GM21390 (cell line): Measurements from ENCODE around the gene BCL11B.

Source experiments
- ATAC-seq: cut with Tn5 transposase; IDR thresholded peaks from one replicate; pipeline ENCODE4 v1.9.1; 2021; ENCODE audit not compliant: unreplicated experiment

BCL11B gene

DNA sequence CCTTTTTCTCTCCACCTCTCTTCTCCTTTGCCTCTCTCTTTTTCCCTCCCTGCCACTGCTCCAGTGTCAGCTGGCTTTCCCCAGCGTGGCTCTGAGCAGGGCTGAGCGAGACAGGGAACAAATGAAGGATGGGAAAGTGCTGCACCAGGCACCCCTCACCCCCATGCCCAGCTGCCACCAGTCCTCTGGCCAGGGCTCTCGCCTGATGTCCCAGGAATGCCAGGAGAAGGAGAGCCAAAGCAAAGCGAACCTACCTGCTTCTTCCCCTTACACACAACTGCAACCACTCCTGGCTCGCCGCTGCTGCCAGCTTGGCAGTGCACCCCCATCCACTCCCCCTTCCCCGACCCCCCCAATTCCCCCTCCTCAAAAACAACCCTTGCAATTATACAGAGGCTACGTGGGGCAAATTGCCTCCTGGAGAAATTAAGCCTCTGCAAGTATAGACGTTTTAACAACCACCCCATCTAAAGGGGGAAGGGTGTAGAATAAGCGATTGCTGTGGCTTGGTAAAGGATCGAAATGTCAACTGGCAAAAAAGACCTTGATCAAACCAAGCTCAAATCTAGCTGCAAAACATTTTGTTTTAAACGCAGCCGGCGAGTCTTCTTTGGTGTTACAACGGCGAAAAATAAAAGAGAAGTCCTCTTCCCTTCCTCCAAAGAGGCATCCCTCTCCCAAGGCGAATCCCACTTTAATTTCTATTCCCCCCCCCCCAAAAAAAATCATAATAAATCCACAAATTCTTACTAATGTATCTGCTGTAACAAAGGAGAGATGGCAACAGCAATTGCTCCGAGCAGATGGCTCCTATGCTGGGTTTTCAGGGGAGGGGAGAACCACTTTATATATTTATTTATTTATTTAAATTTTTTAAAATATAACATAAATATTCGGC is 2.9 kb downstream of the BCL11B start:
- ATAC-seq: no peak

DNA sequence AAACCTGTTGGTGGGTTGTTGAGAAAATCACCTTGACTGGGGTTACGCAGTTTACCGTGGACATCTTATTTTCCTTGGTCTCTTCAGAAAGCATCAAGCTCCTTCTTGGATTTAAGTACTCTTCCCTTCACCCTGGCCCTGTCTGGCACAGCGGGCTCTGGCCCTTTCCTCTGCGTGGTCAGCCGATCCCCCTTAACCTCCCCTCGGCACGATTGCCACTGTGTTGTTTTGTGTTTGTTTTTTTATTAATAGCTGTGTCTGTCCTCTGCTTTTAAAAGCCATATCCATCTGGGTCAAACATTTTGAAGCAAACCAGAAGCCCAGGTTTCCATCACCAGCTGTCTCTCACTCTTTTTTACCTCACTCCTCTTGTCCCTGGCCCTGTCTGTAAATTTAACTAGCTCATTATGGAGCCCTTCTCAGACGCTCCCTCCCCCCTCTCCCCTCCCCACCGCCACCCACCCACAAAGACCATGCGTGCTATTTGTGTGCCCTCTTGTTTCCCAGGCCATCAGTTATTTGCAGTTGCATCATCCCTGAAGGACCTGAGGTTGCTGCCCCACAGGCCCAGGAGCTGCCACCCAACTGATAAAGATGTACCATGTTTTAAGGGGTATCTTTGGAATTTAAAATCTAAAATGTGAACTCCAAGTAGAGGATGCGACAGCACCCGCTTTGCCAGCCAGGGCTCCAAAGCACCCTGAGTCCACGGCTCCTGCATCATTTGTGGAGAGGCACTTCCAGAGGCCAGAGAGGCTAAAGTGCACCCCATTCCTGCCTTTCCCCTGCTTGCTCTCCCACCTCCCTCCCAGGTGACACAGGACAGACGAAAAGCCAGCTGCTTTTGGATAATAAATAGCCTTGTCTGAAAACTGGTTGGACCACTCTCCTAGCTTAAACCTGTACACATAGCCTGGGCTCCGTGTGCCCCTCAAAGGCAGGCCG is 3.9 kb downstream of the BCL11B start:
- no peak for ATAC-seq

DNA sequence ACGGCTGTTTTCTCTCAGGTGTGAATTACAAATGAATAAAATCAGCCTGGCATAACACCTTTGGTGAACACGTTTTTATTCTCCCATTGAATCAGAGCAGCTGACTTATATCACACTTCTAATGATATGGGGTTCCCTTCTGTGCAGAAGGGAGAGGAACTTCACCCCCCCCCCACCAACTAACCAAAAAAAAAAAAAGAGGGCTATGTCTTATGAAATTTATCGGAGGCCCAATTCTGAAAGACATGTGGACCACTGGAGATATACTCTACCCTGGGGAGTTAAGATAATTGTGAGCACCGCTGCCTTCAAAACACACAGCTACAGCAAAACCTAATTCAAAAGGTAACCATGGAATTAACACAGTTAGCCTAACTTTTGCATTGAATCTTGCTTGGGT is 4.6 kb downstream of the BCL11B start:
- no peak for ATAC-seq

DNA sequence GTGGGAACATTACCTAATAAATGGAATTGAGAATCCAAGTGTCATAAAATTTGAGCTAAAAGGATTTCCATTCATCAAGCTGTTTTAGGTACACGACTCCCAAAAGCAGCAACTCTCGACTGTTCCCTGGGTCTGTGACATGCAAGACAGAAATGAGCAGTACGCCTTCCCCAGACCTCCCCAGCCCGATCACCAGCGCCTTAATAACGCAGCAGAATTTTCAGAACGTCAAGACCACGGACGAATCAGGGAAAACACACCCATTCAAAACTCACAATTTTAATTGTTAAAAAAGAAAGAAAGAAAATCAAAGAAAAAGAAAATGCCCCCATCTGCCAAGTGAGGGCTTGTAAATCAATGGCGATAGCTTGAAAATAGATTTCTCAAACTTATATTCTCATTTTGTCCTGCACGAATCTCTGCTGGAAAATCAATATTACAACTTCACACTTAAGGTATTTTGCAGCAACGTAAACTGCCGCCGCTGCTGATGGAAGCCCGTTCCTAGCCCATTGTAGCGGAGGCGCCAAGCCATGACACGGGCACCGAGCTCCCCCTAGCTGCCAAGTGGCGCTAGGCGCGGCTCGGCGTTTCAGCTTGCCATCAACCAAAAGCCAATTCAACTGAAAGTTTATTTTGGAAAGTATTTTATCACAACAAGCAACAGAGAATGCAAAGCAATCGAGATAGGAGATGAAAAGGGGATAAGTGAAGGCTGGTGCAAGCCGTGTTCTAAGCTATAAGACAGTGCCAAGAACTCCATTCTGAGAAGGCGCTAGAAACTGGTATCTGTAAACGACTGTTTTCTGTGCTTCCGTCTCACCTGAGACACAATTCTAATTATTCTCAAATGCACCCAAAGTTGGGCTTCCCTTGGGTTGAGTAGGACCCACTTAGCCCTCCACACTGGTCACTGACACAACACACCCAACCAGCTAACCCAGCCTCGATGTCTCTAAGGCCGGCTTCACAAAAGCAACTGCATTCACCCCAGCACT is 5.5 kb downstream of the BCL11B start:
- no peak for ATAC-seq

DNA sequence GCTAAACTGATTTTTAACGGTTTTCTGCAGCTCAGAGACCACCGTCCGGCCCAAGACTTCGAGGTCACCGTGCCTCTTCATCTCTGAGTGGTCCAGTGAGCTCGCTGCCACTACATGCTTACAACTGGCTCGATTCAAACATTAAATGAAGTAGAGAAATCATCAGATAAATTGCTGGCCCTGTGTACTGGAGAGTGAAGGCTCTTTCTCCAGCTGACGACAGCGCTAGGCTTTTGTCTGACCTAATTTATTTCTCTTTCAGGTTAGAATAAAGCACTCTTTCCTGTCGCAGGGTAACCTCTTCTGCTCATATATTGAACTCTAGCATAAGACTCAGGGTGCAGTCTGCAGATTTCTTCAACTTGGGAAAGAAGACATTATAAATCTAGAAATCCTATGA is 6.4 kb downstream of the BCL11B start:
- ATAC-seq: no peak

DNA sequence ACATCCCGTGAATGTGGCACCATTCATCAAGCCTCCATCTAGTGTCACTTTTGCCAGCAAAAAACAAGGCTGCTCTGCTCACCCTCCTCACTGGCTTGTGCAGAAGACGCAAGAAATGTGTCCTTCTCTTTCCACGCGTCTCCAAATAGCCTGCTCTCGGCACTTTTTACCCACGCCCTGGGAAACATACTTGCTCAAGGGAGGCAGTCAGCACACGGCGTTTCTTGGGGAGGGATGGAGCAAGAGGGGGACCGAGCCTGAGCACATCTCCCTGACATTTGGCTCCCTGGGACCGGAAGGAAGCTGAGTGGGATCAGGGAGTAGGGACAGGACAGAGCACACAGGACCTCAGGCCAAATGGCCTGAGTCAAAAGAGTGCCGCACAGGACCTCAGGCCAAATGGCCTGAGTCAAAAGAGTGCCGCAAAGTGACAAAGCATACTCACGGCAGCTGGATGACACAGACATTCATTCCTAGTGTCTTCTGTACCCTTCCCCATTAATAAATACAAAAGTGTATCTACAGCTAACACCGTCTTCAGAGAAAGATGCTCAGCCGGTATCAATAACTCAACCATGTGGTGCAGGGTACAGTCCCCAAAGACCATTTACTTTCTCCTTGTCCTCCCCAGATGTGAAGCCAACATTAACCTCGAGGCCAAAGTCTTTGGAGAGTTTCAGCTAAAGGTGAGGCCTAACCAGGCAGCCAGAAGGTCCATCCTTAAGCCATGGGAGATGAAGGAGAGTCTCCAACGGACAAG is 7.1 kb downstream of the BCL11B start:
- no peak for ATAC-seq

DNA sequence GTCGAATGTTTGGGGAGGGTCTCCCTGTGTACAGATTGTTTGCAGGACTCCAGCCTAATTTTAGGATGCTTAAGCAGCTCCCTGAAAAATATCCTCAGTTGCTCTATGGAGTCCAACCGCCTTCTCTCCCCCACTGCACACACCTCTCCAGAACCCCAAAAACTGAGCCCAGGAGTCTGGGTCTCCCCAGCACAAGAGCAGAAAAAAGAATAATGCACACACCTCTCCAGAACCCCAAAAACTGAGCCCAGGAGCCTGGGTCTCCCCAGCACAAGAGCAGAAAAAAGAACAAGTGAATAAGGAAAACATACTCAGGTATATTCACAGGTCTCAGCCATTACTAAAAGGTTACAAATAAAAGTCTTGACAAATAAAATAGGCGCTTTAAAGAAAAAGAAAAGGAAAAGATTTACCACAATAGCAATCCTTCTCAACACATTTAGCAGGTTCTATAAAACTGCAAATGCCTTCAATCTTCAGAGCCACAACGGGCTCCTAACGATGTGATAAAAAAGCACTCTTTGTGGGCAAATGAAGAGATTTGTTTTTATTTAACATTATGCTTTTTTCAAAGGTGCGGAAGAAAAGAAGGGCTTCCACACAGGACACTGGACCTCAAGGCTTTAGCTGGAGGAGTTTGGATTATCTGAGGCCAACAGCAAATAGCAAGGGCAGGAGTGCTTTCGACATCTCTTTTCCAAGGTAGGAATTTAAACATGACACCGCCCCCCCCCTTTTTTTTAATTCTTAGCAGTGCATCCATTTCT is 8.2 kb downstream of the BCL11B start:
- no peak for ATAC-seq

DNA sequence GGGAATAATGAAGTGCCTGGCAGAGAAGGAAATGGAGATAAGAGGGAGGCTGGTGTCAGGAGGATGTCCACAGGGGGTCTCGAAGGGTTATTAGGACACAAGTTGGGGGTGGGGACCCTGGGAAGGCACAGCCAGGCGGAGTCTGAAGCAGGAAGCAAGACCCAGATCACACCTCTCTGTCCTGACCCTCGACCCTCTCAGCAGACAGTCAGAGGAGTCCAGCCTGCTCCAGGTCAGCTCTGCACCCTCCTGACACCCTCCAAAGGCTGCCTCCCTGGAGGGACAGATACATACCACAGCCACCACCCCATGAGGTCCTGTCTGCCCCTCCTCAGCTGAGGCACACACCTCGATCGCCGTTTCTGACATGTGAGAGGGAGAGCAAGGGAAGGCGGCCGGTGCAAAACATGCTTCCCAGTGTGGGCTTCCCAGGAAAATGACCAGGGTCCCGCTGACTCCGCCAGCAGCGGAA is 9.0 kb downstream of the BCL11B start:
- ATAC-seq: no peak

DNA sequence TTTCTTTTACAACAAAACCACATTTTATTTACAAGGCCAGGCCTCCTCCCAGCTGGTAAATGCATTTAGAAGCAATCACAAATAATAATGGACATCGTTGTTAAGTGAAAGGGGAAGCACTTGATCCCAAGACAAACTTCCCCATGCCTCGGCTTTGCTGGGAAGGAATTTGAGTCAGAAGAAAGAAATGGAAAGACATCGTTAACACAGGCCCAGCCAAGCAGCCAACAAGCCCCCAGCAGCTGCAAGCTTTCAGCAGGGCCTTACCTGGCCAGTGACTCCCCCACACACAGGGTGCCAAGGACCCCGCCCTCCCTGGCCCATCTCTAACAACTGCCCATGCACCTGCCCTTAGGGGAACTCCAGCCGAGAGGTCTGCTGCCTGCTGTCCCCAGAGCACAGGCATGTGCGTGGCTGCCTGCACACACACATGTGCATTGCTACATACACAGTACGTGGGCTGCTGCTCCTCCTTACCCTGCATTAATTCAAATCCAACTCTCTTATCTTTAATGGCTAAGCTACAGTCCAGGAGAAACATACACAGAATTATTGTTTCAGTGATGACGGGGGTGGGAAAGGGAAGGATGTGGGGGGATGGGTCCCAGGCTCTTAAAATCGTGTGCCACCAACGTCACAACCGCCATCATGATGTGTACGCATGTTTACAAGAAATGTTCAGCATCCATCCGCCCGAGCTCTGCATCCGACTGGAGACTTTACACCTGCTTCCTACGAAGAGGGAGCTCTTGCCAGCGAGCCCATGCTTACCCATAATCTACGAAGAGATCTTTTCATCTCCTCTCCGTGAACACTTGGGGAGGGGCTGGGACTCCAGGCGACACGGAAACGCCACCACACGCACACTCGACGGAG is 9.8 kb downstream of the BCL11B start:
- ATAC-seq: no peak

DNA sequence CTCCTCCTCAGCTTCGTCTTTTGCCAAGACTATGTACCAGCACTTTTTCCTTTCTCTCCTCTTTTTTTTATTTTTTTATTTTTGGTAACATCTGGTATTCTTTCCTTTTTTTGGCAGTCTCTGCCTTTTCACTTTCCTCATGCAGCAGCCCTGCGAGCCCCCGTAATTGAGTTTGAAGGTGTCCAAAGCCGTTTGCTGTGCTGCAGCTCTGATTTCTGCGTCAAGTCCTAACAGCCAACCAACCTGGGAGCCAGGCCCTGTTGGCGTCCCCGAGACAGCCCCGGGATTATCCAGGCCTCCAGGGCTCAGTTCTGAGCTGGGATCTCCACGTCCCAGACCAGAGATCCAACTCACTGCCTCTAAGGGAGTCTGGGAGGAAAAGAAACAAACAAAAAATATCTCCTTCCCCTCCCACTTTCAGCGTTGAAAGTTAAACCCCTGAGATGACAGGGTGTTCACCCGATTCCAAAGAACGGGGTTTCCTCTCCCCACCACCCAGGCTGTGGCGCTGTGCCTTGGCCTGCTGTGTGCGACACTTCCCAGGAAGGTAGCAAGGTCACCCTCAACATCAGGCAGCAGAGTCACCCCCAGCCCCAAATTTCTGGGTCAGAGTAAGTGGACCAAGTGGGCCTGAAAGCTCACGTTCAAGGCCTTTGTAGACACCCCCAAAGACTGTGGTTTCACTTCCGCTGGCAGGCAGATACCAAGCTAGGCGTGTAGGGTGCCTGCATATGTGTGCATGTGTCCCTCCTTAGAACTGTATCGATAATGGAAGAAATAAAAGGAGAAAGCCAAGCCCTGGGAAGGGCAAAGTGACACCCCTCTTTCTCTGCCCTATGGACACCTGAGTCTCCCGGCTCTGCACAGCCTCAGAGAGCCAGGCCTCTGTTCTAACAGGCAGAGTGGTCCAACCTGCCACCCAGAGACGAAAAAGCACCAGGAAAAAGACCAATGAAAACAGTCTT is 11.1 kb downstream of the BCL11B start:
- no peak for ATAC-seq

DNA sequence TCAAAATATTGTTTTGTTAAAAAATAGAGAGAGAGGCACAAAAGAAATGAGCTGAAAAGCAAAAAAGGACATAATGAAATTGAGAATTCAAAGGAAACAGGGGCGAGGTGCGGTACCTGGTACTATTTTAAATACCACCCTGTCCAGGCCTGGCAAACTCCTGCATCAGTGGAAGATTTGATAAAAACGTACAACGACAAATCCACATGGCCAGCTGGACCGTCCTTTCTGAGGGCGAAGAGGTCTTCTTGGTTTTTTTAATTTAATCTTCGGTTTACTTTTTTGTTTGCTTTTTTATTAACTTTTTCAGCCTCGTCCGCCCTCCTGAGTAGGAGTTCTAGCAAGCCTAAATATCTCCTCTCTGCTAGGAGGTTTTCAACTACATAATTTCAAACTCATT is 11.9 kb downstream of the BCL11B start:
- ATAC-seq: no peak

DNA sequence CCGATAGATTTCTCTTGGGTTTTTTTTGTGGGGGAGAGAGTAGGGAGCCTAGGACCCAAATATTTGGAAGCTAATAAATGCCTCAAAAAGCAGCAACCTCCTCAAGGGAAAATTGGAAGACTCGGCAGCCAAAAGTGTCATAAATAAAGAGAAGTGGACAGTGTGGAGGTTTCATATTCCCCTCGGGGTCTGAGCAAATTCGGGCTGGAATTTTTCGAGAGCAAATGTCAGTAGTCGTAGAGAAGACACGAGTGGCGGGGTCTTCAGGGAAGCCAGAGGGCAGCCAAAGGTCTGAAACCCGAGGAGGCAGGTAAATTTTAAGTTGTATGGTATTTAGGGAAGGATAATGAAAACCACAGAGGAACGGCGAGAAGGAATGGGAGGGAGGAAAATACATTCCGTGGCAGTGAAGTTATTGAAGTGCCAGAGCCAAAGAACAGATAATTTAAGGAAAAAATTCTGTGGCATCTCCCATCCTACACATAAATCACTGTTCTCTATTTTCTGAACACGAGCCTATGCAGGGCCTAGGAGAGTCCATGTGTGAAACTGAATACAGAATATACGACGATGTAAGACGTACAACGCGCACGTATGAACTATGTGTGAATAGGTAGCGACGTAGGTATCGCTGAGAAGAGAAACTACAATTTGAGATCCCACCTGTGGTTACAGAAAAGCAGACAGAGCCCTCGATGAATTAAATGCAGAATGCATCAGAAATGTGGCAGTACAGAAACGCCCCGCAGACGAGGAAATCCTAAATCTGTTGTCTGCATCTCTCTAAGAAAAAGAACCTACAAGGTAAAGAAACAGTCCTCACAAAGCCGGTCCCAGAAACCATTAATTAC is 12.9 kb downstream of the BCL11B start:
- no peak for ATAC-seq

DNA sequence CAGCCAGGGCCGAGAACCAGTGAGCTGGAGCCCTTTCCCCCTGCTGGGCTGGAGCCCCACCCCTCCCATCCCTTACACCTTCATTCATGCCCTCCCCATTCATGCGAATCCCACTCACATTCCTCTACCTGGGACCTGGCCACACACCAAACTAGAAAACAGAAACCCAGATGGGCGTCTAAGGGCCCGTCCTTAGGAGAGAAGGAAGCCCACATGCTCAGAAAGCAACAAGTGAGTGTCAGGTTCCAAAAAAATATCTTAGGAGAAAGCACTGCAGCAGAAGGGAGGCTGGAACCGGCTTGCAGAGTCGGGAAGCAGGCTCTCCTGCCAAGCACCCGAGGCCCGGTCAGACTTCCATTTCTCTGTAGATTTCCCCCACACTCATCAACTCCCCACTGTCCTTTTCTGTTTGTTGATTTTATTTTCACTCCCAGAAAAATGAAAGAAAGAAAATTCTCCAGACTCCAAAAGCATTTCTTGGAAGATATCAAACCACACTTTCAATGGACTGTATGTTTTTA is 13.6 kb downstream of the BCL11B start:
- ATAC-seq: no peak

DNA sequence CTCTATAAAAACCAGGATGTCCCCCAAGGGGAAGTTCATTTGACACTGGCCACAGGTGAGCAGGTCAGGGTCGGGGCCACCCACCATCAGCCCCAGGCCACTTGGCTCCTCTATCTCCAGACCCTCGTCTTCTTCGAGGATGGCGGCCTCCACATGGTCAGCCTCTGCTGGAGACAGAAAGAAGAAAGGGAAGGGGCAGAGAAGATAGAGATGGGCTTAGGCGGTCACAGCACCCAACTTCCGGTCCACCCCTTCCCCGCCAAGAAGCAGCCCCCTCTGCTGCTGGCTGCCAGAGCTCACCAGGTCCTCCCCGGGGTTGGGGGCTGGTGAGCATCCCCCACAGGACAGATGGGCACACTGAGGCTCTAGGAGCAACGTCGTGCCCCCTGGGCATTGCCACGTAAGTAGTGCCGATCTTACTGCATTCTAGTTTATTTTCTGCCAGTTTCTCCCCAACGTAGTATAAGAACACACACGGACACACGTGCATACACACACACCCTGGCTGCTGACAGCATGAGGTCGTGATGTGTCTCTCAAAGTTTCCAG is 14.2 kb downstream of the BCL11B start:
- ATAC-seq: no peak

DNA sequence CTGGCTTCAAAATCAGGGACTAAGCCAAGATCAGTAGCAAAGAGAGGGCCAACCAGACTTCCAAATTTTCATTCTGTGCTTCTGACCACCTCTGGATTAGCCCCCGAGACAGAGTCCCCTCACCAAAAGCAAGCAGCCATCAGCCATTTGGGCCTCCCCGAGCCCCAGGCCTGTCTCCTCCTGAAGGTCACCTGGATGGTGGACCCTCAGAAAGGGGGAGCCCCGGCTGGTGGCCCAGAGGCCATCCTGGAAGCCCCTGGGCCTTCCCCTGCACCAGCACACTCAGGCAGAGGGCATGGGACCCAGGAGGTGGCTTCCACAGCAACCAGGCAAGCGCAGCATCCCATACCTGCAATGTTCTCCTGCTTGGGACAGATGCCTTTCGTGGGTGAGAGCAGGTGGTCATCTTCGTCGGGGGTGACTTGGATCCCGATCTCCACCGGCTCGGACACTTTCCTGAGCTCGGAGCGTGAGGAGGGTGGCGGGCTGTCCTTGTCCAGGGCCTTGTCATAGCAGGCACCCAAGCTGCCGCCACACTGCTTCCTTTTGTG is 14.8 kb downstream of the BCL11B start:
- no peak for ATAC-seq
